ENCODE measurements around the gene RPL18.

RPL18 gene

DNA sequence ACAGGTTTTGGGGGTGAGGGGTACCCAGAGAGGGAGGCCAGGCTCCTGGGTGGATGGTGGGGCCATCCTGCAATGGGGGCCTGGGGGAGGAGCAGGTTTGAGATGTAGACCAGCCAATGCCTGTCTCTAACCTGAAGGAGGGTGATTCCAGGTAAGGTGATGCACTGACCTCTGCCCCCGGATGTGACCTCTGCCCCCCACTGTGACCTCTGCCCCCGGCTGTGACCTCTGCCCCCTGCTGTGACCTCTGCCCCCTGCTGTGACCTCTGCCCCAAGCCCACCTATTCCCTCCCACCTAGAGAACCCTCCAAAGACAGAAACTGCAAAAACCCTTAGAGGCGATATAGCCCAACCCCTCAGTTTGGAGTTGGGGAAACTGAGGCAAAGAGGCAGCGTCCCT, 22.7 kb downstream of the RPL18 start:
- TF ChIP-seq POLR2AphosphoS5 (IDR thresholded peaks at IDR 0.05; ENCODE audit: low read depth, low read length) (no peak), SIN3A (IDR thresholded peaks at IDR 0.05; ENCODE audit: borderline replicate concordance, insufficient read depth, low read length) (no peak), FOXP2 (optimal IDR thresholded peaks at IDR 0.05; ENCODE audit: borderline replicate concordance, extremely low read depth, extremely low read length, insufficient read depth) (no peak), TAF1 (IDR thresholded peaks at IDR 0.05; ENCODE audit: borderline replicate concordance, insufficient read depth, low read length) (no peak)
- TF ChIP-seq, protein P1, sequence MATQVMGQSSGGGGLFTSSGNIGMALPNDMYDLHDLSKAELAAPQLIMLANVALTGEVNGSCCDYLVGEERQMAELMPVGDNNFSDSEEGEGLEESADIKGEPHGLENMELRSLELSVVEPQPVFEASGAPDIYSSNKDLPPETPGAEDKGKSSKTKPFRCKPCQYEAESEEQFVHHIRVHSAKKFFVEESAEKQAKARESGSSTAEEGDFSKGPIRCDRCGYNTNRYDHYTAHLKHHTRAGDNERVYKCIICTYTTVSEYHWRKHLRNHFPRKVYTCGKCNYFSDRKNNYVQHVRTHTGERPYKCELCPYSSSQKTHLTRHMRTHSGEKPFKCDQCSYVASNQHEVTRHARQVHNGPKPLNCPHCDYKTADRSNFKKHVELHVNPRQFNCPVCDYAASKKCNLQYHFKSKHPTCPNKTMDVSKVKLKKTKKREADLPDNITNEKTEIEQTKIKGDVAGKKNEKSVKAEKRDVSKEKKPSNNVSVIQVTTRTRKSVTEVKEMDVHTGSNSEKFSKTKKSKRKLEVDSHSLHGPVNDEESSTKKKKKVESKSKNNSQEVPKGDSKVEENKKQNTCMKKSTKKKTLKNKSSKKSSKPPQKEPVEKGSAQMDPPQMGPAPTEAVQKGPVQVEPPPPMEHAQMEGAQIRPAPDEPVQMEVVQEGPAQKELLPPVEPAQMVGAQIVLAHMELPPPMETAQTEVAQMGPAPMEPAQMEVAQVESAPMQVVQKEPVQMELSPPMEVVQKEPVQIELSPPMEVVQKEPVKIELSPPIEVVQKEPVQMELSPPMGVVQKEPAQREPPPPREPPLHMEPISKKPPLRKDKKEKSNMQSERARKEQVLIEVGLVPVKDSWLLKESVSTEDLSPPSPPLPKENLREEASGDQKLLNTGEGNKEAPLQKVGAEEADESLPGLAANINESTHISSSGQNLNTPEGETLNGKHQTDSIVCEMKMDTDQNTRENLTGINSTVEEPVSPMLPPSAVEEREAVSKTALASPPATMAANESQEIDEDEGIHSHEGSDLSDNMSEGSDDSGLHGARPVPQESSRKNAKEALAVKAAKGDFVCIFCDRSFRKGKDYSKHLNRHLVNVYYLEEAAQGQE (IDR thresholded peaks at IDR 0.05; ENCODE audit: insufficient read depth in 1 of 2, low read depth in 2 of 2, low read length in 2 of 2) = no peak

DNA sequence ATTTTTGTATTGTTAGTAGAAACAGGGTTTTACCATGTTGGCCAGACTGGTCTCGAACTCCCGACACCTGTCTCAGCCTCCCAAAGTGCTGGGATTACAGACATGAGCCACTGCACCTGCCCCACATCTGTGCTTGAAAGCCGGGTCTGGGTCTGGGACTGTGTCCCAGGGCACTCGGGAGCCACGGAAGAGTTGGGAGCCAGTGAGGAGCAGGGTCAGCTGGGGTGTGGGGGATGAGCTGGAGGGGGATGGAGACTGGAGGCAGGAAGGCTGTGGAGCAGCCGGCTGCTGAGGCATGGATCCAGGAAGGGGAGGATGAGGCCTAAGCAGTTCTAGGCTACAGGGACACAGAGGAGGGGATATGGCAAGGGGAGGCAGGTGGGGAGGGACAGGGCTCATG, 23.1 kb downstream of the RPL18 start:
- no peak for TF ChIP-seq SIN3A (IDR thresholded peaks at IDR 0.05; ENCODE audit: borderline replicate concordance, insufficient read depth, low read length)
- TF ChIP-seq, protein P1 (IDR thresholded peaks at IDR 0.05; ENCODE audit: insufficient read depth in 1 of 2, low read depth in 2 of 2, low read length in 2 of 2) = no peak
- no peak for TF ChIP-seq FOXP2 (optimal IDR thresholded peaks at IDR 0.05; ENCODE audit: borderline replicate concordance, extremely low read depth, extremely low read length, insufficient read depth)
- TF ChIP-seq POLR2AphosphoS5 (IDR thresholded peaks at IDR 0.05; ENCODE audit: low read depth, low read length) = no peak
- no peak for TF ChIP-seq TAF1 (IDR thresholded peaks at IDR 0.05; ENCODE audit: borderline replicate concordance, insufficient read depth, low read length)

DNA sequence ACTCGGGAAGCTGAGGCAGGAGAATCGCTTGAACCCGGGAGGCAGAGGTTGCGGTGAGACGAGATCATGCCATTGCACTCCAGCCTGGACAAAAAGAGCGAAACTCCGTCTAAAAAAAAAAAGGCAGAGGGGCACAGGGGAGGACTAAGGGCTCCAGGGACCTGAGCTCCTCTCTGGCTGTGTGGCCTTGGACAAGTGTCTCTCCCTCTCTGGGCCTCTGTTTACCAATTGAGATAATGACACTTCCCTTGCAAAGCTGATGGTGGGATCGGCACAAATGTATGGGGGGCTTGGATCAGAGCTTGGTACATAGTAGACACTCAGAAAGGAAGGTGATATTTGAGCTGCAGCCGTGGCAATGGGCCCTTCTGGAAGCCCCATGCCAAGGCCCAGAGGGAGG, 23.8 kb downstream of the RPL18 start:
- no peak for TF ChIP-seq FOXP2 (optimal IDR thresholded peaks at IDR 0.05; ENCODE audit: borderline replicate concordance, extremely low read depth, extremely low read length, insufficient read depth)
- TF ChIP-seq TAF1 (IDR thresholded peaks at IDR 0.05; ENCODE audit: borderline replicate concordance, insufficient read depth, low read length) = no peak
- TF ChIP-seq, protein P1 (IDR thresholded peaks at IDR 0.05; ENCODE audit: insufficient read depth in 1 of 2, low read depth in 2 of 2, low read length in 2 of 2) = no peak
- TF ChIP-seq POLR2AphosphoS5 (IDR thresholded peaks at IDR 0.05; ENCODE audit: low read depth, low read length) = no peak
- no peak for TF ChIP-seq SIN3A (IDR thresholded peaks at IDR 0.05; ENCODE audit: borderline replicate concordance, insufficient read depth, low read length)

DNA sequence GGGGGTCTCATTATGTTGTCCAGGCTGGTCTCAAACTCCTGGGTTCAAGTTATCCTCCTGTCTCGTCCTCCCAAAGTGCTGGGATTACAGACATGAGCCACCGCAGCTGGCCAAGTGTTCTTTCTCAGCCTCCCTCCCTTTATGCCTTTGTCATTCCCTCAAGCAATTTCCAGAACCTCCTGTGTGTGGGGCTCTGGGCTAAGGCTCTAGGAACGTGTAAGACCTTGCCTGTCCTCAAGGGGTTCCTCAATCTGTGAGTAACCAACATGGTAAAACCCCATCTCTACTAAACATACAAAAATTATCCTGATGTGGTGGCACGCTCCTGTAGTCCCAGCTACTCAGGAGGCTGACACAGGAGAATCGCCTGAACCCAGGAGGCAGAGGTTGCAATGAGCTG, 28.0 kb downstream of the RPL18 start:
- TF ChIP-seq TAF1 (IDR thresholded peaks at IDR 0.05; ENCODE audit: borderline replicate concordance, insufficient read depth, low read length) (no peak), SIN3A (IDR thresholded peaks at IDR 0.05; ENCODE audit: borderline replicate concordance, insufficient read depth, low read length) (no peak), FOXP2 (optimal IDR thresholded peaks at IDR 0.05; ENCODE audit: borderline replicate concordance, extremely low read depth, extremely low read length, insufficient read depth) (no peak), POLR2AphosphoS5 (IDR thresholded peaks at IDR 0.05; ENCODE audit: low read depth, low read length) (no peak)
- TF ChIP-seq, protein P1 (IDR thresholded peaks at IDR 0.05; ENCODE audit: insufficient read depth in 1 of 2, low read depth in 2 of 2, low read length in 2 of 2) = no peak
